Measurements from ENCODE around the gene MEX3C.

MEX3C gene

DNA sequence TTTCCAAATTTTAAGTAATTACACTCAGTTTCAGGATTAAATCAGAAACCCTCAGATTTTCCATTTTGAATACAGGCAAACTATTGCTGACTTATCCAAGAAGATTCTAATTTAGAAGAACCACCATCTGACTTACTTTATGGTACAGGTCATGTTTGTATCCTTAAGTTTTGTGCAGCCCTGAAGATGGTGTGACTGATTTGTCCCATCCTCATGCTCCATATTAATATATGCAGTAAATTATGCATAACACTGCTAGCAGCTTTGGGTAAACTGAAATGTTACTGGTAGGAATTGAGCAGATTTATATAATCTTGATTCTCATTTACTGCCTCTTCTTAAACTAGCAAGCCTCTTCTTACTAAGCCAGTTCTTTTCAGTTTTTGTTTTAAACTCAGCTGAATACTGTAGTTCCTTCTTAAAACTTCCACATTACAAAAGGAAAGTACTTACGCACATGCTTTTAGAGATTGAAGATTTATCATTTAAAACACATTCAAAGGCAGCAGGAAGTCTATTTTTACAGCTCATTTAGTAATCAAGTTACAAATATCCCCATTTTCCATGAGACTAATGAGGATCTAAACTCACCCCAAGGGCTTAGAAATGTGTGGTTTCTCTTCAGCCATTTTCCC is 25.7 kb downstream of the MEX3C start:
- peaks cover 23% of the 10 kb centered on the region for H3K36me3 Mint-ChIP-seq (ENCODE audit: low read depth)
- peaks cover 59% of the 10 kb centered on the region for H3K4me1 Mint-ChIP-seq (ENCODE audit: low read depth)
- H3K27me3 Mint-ChIP-seq (ENCODE audit: low read depth), result no peaks in the 10 kb centered on the region

DNA sequence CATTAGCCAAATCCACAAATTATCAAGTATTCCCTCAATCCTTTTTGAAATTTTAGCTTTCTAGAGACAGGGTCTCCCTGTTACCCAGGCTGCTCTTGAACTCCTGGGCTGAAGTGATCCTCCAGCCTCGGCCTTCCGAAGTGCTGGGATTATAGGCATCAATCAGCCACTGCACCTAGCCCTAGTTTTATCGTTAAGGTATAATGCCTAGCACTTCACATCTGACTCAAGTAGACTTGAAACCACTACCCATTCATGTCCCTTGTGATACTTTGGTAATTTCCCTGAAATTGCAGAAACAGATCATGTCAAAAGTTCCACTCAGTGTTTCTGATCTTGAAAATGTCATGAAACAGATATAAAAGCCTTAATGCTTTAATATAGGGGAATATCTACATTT is 26.3 kb downstream of the MEX3C start:
- no peaks in the 10 kb centered on the region for H3K27me3 Mint-ChIP-seq (ENCODE audit: low read depth)
- peak overlapping the region; percentile 25 for H3K4me3 Mint-ChIP-seq
- peak overlapping the region; percentile 91 for H3K27ac Mint-ChIP-seq
- peaks cover 59% of the 10 kb centered on the region for H3K4me1 Mint-ChIP-seq (ENCODE audit: low read depth)
- no peaks in the 10 kb centered on the region for H3K9me3 Mint-ChIP-seq
- H3K36me3 Mint-ChIP-seq (ENCODE audit: low read depth), result peaks cover 18% of the 10 kb centered on the region

More for the DNA sequence above, 25.7 kb downstream of the MEX3C start:
- H3K27ac Mint-ChIP-seq, result peak overlapping the region; percentile 91
- peak overlapping the region; percentile 51 for H3K4me3 Mint-ChIP-seq
- H3K9me3 Mint-ChIP-seq, result no peaks in the 10 kb centered on the region

DNA sequence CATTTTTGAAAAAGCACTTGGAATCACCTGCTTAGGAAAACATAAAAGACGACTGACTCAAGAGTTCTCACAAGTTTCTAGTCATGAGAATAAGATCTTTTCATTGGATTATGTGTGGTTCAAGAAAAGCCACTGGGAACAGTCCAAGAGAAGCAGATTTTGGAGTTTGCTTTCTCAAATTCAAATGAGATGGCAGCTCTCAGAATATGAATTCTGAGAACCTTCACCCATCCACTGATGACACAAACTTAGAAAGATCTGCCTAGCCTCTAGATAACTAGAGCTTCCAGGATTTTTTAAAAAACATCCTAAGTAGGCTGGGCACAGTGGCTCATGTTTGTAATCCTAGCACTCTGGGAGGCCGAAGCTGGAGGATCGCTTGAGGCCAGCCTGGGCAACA is 26.8 kb downstream of the MEX3C start:
- peaks cover 59% of the 10 kb centered on the region for H3K4me1 Mint-ChIP-seq (ENCODE audit: low read depth)
- peaks cover 13% of the 10 kb centered on the region for H3K36me3 Mint-ChIP-seq (ENCODE audit: low read depth)
- H3K4me3 Mint-ChIP-seq, result no peak overlapping the region
- H3K27me3 Mint-ChIP-seq (ENCODE audit: low read depth), result no peaks in the 10 kb centered on the region
- peak overlapping the region; percentile 91 for H3K27ac Mint-ChIP-seq
- no peaks in the 10 kb centered on the region for H3K9me3 Mint-ChIP-seq

DNA sequence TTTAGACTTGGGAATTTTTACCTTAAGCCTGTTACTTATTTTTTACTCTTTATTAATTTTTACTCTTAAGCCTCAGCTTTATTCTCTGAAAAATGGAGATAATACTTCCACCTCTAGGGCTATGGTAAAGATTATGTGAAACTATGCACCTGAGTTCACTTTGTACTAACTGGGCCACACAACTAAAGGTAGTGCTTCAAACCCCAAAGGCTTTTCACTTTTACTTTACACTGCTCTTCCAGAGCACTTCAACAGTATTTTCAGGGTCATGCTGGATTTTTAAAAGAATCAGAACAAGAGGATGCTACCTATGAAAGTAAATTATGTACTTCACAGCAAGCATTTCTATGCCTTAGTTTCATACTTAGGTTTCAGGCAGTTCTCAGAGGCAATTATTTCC is 27.8 kb downstream of the MEX3C start:
- peak overlapping the region; percentile 10 for H3K4me3 Mint-ChIP-seq
- H3K27ac Mint-ChIP-seq, result peak overlapping the region; percentile 91
- peaks cover 60% of the 10 kb centered on the region for H3K4me1 Mint-ChIP-seq (ENCODE audit: low read depth)
- H3K36me3 Mint-ChIP-seq (ENCODE audit: low read depth), result peaks cover 10% of the 10 kb centered on the region
- H3K27me3 Mint-ChIP-seq (ENCODE audit: low read depth), result no peaks in the 10 kb centered on the region
- H3K9me3 Mint-ChIP-seq, result no peaks in the 10 kb centered on the region

DNA sequence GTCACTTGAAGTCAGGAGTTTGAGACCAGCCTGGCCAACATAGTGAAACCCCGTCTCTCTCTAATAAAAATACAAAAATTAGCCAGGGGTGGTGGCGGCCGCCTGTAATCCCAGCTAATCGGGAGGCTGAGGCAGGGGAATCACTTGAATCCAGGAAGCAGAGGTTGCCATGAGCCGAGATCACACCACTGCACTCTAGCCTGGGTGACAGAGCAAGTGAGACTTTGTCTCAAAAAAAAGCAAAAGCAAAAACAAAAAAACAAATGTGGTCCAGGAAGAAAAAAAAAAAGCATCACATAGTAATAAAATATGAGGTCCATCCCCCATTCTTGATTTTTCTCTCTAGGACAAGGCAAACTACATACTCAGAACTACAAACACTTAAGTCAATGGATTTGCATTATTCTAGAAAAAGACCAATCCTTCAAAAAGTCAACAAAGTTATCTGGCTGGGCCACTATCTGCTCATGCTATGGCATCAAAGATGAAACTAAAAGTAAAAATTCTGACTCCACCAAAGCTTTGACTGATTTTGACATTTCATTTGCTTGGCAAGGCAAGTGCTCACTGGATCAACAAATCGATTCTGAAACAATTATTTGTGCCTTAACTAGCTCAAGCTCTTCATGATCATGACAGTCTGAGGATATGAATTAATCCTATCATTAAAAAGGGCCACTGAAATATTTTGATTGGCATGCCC is 28.4 kb downstream of the MEX3C start:
- H3K36me3 Mint-ChIP-seq (ENCODE audit: low read depth), result peaks cover 8% of the 10 kb centered on the region
- H3K27me3 Mint-ChIP-seq (ENCODE audit: low read depth), result no peaks in the 10 kb centered on the region
- peak overlapping the region; percentile 91 for H3K27ac Mint-ChIP-seq
- peaks cover 58% of the 10 kb centered on the region for H3K4me1 Mint-ChIP-seq (ENCODE audit: low read depth)
- peak overlapping the region; percentile 15 for H3K4me3 Mint-ChIP-seq
- no peaks in the 10 kb centered on the region for H3K9me3 Mint-ChIP-seq

DNA sequence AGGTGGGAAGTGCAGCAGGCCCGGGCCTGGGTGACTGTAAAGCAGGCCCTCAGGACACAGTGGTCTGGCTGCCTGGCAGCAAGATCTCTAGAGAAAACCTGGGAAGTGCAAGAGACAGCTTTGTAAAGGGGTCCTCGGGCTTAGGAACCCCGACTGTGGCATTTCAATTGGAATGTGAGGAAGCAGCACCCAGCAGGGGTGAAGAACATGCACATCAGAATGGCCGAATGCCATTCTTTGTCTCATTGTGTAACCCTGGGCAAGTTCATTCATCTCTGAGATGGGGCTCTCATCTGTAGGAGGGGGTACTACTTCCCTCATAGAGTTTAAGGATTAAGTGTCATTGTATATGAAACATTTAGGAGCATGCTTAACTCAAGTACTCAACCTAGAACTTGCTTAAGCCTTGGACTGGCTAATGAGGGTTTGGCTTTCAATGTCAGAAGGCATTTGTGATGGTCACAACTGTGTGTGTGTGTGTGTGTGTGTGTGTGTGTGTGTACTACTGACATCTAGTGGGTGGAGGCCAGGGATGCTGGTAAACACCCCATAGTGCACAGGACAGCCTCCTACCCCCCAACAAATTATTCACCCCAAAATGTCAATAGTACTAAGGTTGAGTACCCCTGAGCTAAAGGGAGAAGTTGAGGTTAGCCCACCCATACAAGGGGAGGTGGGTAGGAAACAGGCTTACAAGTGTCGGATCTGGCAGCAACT is 29.3 kb downstream of the MEX3C start:
- Mint-ChIP-seq H3K27ac (peak overlapping the region; percentile 91), H3K4me1 (ENCODE audit: low read depth) (peaks cover 56% of the 10 kb centered on the region), H3K36me3 (ENCODE audit: low read depth) (peaks cover 6% of the 10 kb centered on the region), H3K4me3 (peak overlapping the region; percentile 31), H3K9me3 (no peaks in the 10 kb centered on the region), H3K27me3 (ENCODE audit: low read depth) (no peaks in the 10 kb centered on the region)

DNA sequence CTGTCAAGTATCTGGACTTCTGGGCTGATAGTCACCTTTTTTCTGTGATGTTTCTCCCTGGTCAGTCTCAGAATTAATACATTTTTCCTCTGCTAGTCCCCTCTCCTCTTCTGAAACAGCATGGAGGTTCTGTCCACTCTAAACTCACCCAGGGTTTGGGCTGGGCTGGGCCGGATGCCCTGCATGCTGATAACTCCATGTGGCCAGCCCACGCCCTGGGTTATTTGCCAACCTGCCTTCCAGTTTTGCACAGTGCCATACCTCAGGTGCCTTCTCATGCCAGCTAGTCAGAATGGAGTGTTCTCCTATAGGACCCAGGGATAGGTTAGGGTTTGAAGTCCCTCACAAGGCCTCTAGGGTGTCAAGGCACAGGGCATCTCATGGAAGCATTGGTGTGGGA is 32.2 kb downstream of the MEX3C start:
- H3K27me3 Mint-ChIP-seq (ENCODE audit: low read depth), result no peaks in the 10 kb centered on the region
- H3K4me3 Mint-ChIP-seq, result no peak overlapping the region
- peaks cover 2% of the 10 kb centered on the region for H3K36me3 Mint-ChIP-seq (ENCODE audit: low read depth)
- H3K27ac Mint-ChIP-seq, result no peak overlapping the region
- peaks cover 43% of the 10 kb centered on the region for H3K4me1 Mint-ChIP-seq (ENCODE audit: low read depth)
- H3K9me3 Mint-ChIP-seq, result no peaks in the 10 kb centered on the region

DNA sequence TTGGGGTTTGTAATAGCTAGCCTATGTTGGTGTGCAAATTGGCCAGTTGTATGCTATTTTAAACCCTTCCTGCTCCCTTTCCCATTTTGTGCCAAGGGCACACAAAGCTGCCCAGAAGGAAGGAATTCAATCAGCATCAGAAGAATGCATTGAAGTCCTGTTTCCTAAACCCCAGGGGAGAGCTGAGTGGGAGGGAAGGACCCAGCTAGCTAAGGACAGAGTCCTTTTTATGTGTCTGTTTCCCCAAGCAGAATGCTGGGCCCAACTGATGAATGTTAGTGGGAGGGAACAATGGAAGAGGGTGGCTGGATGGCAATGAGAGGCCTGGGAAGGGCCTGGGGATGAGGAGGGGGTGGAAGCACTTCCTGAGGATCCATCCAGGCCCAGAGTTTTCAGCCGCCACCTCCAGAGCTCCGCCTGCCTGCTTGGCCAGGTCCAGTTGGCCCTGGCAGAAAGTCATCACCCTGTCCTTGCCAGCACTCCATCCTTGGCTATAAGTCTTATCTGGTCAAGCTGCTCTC is 32.7 kb downstream of the MEX3C start:
- H3K4me3 Mint-ChIP-seq, result no peak overlapping the region
- no peaks in the 10 kb centered on the region for H3K9me3 Mint-ChIP-seq
- no peak overlapping the region for H3K27ac Mint-ChIP-seq
- no peaks in the 10 kb centered on the region for H3K36me3 Mint-ChIP-seq (ENCODE audit: low read depth)
- no peaks in the 10 kb centered on the region for H3K27me3 Mint-ChIP-seq (ENCODE audit: low read depth)
- H3K4me1 Mint-ChIP-seq (ENCODE audit: low read depth), result peaks cover 40% of the 10 kb centered on the region

DNA sequence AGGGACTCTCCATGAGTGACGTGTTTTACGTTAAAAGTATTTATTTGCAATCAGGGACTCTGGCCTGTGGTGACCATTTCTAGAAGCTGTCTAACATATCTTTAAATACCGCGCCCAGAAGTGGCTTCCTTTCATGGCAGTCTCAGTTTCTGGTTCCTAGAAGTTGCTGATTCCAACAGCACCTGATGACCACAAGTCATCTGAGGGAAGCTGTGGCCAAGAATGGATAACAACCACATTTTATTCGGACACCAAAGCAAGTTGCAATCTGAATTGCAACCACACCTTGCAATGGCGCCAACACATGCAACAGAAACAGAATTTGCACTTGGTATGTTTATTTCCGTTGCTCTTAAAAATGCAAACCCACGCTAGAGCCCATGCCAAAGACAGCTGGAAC is 33.1 kb downstream of the MEX3C start:
- peaks cover 37% of the 10 kb centered on the region for H3K4me1 Mint-ChIP-seq (ENCODE audit: low read depth)
- H3K27me3 Mint-ChIP-seq (ENCODE audit: low read depth), result no peaks in the 10 kb centered on the region
- H3K9me3 Mint-ChIP-seq, result no peaks in the 10 kb centered on the region
- H3K36me3 Mint-ChIP-seq (ENCODE audit: low read depth), result no peaks in the 10 kb centered on the region
- H3K27ac Mint-ChIP-seq, result no peak overlapping the region
- H3K4me3 Mint-ChIP-seq, result no peak overlapping the region

DNA sequence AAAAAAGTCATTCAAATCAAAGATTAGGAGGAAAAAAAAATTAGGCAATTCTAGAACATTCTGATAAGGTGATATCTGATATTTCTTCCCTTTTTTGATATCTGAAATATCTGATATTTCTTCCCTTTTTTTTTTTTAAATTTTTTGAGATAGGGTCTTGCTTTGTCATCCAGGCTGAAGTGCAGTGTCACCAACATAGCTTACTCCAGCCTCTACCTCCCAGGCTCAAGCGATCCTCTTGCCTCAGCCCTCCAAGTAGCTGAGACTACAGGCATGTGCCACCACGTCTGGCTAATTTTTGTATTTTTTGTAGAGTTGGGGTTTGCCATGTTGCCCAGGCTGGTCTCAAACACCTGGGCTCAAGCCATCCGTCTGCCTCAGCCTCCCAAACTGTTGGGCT is 33.9 kb downstream of the MEX3C start:
- Mint-ChIP-seq H3K4me1 (ENCODE audit: low read depth) (peaks cover 29% of the 10 kb centered on the region), H3K9me3 (no peaks in the 10 kb centered on the region), H3K4me3 (no peak overlapping the region), H3K27me3 (ENCODE audit: low read depth) (no peaks in the 10 kb centered on the region), H3K27ac (no peak overlapping the region), H3K36me3 (ENCODE audit: low read depth) (no peaks in the 10 kb centered on the region)

DNA sequence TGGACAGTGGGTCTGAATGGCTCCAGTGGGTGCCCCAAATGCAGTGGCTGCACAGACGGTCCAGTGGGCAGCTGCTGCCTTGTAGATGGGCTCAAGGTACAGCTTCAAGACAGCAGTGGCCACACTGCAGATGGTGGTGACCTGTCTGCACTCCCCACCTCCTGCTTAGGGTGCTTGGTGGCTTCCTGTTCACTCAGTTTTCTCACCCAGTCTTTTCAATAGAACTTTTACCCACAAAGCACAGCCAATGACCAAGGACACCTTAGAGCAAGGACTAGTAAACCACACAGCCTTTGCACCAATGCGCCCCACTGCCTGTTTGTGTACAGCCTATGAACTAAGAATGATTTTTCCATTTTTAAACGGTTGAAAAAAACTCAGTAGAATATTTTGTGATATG is 34.9 kb downstream of the MEX3C start:
- Mint-ChIP-seq H3K27ac (no peak overlapping the region), H3K4me1 (ENCODE audit: low read depth) (peaks cover 20% of the 10 kb centered on the region), H3K4me3 (no peak overlapping the region), H3K27me3 (ENCODE audit: low read depth) (no peaks in the 10 kb centered on the region), H3K36me3 (ENCODE audit: low read depth) (no peaks in the 10 kb centered on the region), H3K9me3 (no peaks in the 10 kb centered on the region)

DNA sequence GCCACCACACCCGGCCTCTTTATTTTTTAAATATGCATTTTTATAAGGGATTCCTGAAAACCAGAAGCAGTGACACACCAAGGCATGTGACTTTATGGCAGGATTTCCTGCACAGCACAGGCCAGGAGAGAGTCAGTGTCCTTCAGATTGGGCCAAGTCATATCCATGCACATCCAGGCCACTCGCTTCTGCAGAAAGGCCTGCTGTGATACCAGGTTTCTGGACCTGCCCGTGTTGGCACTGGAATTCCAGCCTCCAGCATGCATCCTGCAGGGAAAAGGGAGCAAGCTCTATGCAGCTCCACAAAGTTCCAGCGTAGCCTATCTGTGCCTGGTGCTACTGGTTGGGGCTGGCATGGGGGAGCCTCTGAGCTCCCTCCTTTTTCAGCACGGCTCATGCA is 36.8 kb downstream of the MEX3C start:
- Mint-ChIP-seq H3K36me3 (ENCODE audit: low read depth) (no peaks in the 10 kb centered on the region), H3K4me1 (ENCODE audit: low read depth) (peaks cover 16% of the 10 kb centered on the region), H3K4me3 (no peak overlapping the region), H3K27me3 (ENCODE audit: low read depth) (no peaks in the 10 kb centered on the region), H3K27ac (no peak overlapping the region), H3K9me3 (no peaks in the 10 kb centered on the region)

DNA sequence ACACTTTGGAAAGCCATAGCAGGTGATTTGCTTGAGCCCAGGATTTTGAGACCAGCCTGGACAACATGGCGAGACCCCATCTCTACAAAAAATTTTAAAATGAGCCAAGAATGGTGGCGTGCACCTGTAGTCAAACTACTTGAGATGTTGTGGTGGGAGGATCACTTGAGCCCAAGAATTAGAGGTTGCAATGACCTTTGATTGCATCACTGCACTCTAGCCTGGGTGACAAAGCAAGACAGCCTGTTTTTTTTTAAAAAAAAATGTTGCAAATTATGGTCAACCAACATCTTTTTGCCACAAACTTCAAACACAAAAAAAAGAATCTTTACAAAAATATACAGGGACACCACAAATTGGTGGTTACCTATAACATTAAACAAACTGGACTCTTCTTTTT is 40.3 kb downstream of the MEX3C start:
- H3K27me3 Mint-ChIP-seq (ENCODE audit: low read depth), result no peaks in the 10 kb centered on the region
- no peak overlapping the region for H3K4me3 Mint-ChIP-seq
- no peaks in the 10 kb centered on the region for H3K36me3 Mint-ChIP-seq (ENCODE audit: low read depth)
- no peaks in the 10 kb centered on the region for H3K9me3 Mint-ChIP-seq
- H3K4me1 Mint-ChIP-seq (ENCODE audit: low read depth), result peaks cover 22% of the 10 kb centered on the region
- no peak overlapping the region for H3K27ac Mint-ChIP-seq

DNA sequence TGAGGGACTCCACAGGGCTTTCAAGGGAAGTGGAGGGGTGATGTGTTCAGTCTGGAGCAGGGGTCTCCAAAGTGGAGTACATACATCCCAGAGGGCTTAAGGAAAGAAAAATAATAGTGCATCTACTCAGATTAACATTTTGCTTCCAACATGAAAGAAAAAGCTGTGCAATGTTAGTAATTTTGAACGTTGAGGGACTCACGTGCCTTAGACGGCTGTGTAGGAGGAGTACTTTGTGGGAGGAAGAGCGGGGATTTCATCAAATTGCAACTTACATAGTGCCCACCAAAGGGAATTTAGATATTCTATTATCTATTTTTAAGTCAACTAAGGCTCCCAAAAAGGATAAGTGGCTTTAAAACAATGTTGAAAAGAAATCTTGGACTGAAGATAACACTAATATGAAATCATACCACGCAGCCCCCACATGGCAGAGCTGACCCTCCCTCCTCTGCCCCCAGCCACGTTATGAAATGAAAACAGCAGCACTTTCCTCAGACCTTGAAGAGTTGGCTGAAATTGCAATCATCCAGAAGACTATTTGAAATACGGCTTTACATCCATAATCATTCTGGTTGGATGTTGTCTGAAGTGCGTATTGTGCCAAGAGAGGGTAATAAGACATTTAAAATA is 42.9 kb downstream of the MEX3C start:
- H3K4me3 Mint-ChIP-seq, result peak overlapping the region; percentile 83
- no peaks in the 10 kb centered on the region for H3K27me3 Mint-ChIP-seq (ENCODE audit: low read depth)
- no peaks in the 10 kb centered on the region for H3K9me3 Mint-ChIP-seq
- peak overlapping the region; percentile 95 for H3K27ac Mint-ChIP-seq
- H3K4me1 Mint-ChIP-seq (ENCODE audit: low read depth), result peaks cover 31% of the 10 kb centered on the region
- H3K36me3 Mint-ChIP-seq (ENCODE audit: low read depth), result no peaks in the 10 kb centered on the region
